HPDE6-E6E7 (cell line): ENCODE measurements around the gene SVOP.
"Not testable (repeated sequence)": the region's sequence is repeated elsewhere in the genome, so short reads cannot be mapped to it uniquely, and the experiment has no call there.

Experiments
- DNase-seq: peaks from one replicate; pipeline ENCODE4 v3.0.0; 2011; ENCODE audit warnings: missing footprints; ENCODE audit errors: extremely low spot score

Gene SVOP

GRCh38 chr12:109029411-109029810, 8.5 kb upstream of the SVOP start:
- DNase-seq: no peak

- not testable (repeated sequence) for DNase-seq
These were observed 7.8 kb upstream of the SVOP start for GRCh38 chr12:109028624-109029023.

DNA sequence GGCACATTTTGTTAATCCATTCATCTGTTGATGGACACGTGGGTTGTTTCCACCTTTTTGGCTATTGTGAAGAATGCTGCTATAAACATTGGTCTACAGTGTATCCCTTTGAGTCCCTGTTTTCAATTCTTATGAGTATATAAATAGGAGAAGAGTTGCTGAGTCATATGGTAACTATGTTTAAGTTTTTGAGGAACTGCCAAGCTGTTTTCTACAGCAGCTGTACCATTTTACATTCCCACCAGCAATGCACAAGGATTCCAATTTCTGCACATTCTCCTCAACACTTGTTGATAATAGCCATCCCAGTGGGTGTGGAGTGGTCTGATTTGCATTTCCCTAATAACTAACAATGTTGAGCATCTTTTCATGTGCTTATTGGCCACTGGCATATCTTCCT, 6.9 kb upstream of the SVOP start:
- DNase-seq: no peak

DNA sequence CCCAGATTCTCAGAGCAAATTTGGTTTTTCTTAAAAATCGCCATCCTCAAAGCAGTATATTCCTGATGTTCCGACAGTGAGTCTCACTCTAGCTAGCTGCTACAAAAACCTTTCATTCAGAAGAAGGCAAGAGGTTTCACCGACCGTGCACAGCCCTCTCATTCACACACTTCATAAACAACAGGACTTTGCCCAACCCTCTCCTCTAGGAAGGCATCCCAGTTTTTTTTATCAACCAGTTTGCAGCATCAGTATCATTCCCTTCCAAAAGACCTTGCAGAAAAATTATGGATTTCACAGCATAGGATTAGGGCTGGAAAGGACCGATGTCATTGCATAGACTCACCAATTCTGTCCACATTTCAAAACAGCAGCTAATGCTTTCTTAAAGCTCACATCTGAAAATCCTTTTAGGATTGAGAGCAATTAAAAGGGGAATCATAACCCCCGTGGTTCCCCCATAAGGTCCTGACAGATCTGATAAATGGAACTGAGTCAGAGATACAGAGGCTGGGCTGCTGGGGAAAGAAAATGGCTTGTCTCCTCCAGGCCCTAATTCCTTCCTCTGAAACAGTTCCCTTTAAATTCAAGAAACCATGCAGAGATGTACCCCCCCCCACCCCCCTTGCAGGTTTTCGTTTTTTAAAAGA, 597 bp downstream of the SVOP start:
- DNase-seq: no peak

DNA sequence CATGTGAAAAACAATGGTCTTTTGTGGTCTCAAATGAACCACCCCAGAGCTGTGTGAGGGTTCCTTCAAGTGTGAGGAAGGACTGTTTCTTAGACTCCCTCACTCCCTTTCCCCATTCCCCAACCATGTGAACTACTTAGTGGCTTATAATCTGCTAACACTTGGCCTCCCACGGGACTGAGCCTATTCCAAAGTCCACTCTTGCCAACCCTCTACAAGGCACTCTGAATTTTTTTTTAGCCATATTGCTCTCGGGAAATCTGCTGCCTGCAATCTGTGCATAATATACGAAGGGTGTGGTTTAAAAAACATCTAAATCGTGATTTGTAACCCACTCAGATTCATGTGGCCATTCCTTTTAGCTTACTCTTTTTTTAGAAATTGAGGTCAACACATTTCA, 2.6 kb downstream of the SVOP start:
- DNase-seq: no peak

DNA sequence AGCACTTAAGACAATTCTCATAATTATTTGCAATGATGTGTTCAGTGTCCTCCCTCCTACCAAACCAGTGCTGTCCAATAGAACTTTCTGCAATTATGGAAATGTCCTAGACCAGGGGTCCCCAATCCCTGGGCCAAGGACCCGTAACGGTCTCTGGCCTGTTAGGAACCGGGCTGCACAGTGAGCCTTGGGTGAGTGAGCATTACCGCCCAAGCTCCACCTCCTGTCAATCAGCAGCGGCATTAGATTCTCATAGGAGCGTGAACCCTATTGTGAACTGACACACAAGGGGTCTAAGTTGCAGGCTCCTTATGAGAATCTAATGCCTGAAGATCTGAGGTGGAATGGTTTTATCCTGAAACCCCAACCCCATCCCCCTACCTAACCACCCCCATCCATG, 3.9 kb downstream of the SVOP start:
- DNase-seq: no peak

DNA sequence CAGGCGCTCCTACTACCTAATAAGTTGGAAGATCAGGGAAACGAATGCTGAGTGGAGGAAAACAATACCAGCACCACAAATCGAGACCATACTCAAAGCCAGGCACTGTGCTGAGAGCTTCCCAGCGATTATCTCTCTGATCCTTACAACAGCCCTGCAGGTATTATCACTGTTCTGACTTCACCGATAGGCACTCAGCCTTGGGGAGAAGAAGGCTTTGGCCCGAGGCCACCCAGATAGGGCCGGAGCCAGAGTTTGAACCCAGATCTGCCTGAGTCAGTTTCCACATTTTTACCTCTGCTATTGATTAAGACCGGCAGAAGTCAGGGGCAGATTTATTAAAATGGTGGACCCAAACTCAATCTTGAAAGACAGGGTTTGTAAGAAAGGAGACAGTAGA, 4.9 kb downstream of the SVOP start:
- no peak for DNase-seq

DNA sequence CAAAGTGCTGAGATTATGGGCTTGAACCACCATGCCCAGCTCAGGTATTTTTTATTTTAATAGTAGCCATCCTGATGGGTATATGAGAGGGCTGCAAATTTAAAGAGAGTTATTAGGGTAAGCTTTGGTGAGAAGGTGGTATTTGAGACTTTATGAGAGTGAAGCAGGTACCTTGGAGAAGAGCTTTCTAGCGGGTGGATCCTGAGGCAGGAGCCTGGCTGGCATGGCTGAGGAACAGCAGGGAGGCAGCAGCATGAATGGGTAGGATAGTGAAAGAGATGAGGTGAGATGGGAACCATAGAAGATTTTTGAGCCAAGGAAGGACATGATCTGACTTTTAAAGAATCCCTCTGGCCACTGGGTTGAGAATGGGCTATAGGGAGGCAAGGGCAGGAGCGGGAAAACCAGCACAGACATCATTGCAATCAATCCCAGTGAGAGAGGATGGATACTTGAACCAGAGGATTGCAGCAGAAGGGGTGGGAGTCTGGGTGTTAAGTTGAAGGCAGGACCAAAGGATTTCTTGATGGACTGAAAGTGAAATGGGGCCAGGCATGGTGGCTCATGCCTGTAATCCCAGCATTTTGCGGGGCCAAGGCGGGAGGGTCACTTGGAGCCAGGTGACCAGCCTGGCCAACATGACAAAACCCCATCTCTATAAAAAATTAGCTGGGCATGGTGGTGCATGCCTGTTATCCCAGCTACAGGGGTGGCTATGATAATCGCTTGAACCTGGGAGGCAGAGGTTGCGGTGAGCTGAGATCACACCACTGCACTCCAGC, 5.7 kb downstream of the SVOP start:
- DNase-seq: no peak

- DNase-seq: no peak
These were observed 10.6 kb downstream of the SVOP start for GRCh38 chr12:109010259-109010658.

- no peak for DNase-seq
These were observed 11.1 kb downstream of the SVOP start for GRCh38 chr12:109009766-109010165.

DNA sequence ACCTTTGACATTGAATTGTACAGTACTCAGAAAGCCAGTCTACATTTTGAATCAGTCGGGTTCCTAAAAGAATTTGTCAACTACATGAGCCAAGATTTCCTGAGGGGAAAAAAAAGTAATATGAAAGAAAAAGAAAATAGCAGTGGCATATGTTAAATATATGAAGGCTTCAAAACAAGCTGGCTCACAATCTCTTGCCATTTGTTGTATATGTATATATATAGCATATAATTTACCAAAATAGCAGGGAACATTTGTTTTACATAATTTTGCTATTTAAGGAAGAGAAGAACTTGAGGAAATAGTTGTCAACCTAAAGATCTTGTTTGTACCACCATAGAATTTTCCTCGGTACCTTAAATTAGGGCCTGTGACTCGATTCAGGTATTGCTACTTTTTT, 16.9 kb downstream of the SVOP start:
- DNase-seq: no peak

DNA sequence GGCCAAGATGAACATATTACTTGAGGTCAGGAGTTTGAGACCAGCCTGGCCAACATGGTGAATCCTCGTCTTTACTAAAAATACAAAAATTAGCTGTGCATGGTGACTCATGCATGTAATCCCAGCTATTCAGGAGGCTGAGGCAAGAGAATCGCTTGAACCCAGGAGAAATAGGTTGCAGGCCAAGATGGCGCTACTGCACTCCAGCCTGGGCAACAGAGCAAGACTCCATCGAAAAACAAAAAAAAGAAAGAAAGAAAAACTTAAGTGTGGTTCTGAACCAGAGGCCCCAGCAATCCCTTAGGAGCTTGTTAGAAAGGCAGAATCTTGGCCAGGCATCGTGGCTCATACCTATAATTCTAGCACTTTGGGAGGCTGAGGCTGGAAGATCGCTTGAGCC, 24.5 kb downstream of the SVOP start:
- no peak for DNase-seq

DNA sequence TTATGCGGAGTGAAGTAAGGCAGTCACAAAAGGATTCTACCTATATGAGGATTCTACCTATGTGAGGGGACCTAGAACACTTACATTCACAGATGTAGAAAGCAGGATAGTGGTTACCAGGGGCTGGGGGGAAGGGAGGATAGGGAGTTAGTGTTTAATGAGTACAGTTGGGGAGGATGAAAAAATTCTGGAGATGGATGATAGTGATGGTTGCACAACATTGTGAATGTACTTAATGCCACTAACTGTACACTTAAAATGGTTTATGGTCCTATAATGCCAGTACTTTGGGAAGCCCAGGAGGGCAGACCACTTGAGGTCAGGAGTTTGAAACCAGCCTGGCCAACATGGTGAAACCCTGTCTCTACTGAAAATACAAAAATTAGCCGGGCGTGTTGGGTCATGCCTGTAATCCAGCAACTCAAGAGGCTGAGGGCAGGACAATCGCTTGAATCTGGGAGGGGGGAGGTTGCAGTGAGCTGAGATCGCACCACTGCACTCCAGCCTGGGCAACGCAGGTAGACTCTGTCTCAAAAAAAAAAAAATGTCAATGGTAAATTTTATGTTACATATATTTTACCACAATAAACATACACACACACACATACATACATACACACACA, 25.4 kb downstream of the SVOP start:
- no peak for DNase-seq

DNA sequence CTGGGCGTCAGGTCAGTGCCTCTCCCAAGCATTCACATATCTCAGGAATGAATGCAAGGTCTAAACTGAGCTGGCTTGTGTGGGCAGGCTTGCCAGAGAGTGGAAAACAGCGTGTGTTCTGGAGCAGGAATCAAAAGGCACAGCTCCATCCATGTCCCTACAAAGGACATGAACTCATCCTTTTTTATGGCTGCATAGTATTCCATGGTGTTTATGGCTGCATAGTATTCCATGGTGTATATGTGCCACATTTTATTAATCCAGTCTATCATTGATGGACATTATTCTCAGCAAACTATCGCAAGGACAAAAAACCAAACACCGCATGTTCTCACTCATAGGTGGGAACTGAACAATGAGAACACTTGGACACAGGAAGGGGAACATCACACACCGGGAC, 30.8 kb downstream of the SVOP start:
- not testable (repeated sequence) for DNase-seq

DNA sequence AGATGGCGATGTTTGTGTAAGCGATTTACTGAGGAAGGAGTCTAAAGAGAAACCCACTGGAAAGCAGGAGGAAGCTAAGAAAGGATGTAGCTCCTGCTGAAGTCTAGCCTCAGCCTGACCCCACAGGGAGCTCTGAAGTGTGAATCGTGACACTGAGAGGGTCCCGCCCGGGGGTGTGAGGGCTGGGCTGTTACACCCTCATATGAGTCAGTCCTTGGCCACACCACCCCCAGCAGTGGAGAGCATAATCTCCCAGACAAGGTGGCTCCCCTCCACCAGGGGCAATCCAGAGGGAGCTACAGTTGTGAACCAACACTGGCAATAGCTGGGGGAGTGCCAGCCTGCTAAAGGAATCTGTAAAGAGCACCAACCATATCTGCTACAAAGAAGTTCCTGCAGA, 31.5 kb downstream of the SVOP start:
- DNase-seq: no peak

- DNase-seq: no peak
These were observed 35.1 kb downstream of the SVOP start for GRCh38 chr12:108985750-108986149.

DNA sequence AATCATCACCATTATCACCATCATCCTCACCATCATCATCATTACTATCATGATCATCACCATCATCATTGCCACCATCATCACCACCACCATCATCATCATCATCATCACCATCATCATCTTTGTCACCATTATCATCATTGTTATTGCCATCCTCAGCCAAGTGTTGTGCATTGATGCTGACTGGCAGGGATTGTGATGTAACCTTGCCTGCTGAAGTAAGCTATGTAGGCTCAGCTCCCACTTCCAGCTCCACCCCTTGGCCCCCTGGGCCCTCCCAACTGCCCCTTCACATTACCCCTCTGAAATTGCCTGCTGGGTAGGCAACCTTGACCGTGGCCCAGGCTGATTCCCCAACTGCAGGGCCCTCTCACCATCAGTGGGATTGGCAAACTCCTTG, 37.6 kb downstream of the SVOP start:
- DNase-seq: no peak

DNA sequence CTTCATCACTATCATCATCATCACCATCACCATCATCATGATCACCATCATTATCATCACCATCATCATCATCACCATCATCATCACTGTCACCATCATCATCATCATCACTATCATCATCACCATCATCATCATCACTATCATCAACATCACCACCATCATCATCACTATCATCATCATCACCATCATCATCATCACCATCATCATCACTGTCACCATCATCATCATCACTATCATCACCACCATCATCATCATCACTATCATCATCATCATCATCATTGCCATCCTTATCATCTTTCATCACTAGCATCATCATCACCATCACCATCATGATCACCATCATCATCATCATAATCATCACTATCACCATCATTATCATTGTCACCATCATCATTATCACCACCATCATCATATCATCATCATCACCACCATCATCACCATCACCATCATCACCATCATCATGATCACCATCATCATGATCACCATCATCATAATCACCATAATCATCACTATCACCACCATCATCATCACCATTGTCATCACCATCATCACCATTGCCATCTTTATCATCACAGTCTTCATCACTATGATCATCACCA, 38.1 kb downstream of the SVOP start:
- no peak for DNase-seq

- DNase-seq: no peak
These were observed 39.0 kb downstream of the SVOP start for GRCh38 chr12:108981835-108982234.

DNA sequence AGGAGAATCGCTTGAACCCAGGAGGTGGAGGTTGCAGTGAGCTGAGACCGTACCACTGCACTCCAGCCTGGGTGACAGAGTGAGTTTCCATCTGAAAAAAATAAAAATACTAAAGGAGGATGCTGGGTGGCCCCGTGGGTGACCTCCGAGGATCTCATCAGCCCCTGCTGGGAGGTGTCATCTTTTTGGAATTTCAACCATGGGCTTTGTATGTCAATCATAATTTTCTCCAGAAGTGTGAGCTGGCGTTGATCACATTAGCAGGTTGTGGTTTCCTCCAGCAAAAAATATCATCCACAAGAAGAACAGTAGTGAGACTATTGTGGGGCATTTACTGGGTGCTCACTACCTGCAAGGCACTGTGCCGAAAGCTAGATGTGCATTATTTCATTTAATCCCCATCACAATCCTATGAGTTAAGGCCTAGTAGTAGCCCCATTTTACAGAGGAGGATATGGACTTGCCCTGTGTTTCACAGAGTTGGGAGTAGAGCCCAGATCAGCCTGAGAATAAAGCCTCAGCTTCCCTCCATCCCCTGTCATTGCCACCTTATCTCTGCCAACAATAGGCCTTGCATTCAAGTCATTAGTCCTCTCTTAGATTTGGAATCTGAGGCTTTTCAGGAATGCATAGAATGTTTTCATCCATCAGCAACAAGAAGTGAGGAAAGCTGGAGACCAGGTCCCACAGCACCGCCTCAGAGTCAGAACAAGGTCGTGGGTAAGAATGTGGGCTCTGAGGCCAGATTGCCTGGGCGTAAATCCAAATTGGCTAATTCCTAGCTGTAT, 39.8 kb downstream of the SVOP start:
- DNase-seq: no peak

DNA sequence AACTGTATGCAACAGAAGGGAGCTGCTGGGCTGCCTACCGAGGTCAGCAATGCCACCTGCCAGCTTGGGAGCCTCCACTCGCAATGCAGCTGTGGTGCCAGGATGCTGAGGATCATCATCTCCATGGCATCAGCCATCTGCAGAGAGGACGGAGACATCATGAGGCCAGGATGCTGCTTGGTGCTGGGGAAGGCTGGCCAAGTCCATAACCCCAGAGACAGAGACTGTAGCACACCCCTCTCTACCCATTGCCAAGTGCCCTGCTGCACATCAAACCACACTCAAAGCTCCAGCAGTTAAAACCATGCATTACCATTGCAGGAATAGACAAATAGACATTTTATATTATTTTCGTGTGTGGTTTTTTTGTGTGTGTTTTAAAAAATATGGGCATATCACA, 43.5 kb downstream of the SVOP start:
- no peak for DNase-seq

- no peak for DNase-seq
These were observed 45.8 kb downstream of the SVOP start for GRCh38 chr12:108975024-108975593.
